GM18907 (cell line): Measurements from ENCODE around the gene HEBP2.
"Not testable (repeated sequence)": the region's sequence is repeated elsewhere in the genome, so short reads cannot be mapped to it uniquely, and the experiment has no call there.

Source experiments
- ATAC-seq: cut with Tn5 transposase; IDR thresholded peaks from one replicate; pipeline ENCODE4 v1.9.1; 2021; ENCODE audit warnings: mild to moderate bottlenecking, moderate library complexity; ENCODE audit not compliant: unreplicated experiment

Gene HEBP2

GRCh38 chr6:138403801-138404665 lies at the start of gene HEBP2:
TSS of gene HEBP2 (plus strand) at chr6:138404223. CDS start at chr6:138404496, 273 bp downstream.
- peak; percentile 82 for ATAC-seq

GRCh38 chr6:138357928-138358327 lies 46.1 kb upstream of the HEBP2 start:
- ATAC-seq: no peak

GRCh38 chr6:138368684-138369083 lies 35.3 kb upstream of the HEBP2 start:
- ATAC-seq: not testable (repeated sequence)

- ATAC-seq: no peak
Observed at GRCh38 chr6:138370631-138371451, 33.2 kb upstream of the HEBP2 start.

GRCh38 chr6:138371452-138371711 lies 32.6 kb upstream of the HEBP2 start:
- no peak for ATAC-seq

- no peak for ATAC-seq
Observed at GRCh38 chr6:138371720-138372119, 32.3 kb upstream of the HEBP2 start.

GRCh38 chr6:138372711-138373463 lies 31.1 kb upstream of the HEBP2 start:
- ATAC-seq: no peak

- no peak for ATAC-seq
Observed at GRCh38 chr6:138374230-138374629, 29.8 kb upstream of the HEBP2 start.

GRCh38 chr6:138374815-138375214 lies 29.2 kb upstream of the HEBP2 start:
- ATAC-seq: no peak

- ATAC-seq: no peak
Observed at GRCh38 chr6:138377042-138377441, 27.0 kb upstream of the HEBP2 start.

- ATAC-seq: no peak
Observed at GRCh38 chr6:138377844-138378243, 26.2 kb upstream of the HEBP2 start, which contains the start of gene SMIM28. TSS of gene SMIM28 (plus strand) at chr6:138377905. CDS start at chr6:138378073, 168 bp downstream.

GRCh38 chr6:138378463-138378862 lies 25.6 kb upstream of the HEBP2 start:
- ATAC-seq: no peak

- no peak for ATAC-seq
Observed at GRCh38 chr6:138382498-138383265, 21.3 kb upstream of the HEBP2 start.

GRCh38 chr6:138383776-138384175 lies 20.2 kb upstream of the HEBP2 start:
- ATAC-seq: no peak

- ATAC-seq: no peak
Observed at GRCh38 chr6:138386897-138387296, 17.1 kb upstream of the HEBP2 start.

- no peak for ATAC-seq
Observed at GRCh38 chr6:138387577-138388368, 16.2 kb upstream of the HEBP2 start.

- no peak for ATAC-seq
Observed at GRCh38 chr6:138389551-138389950, 14.5 kb upstream of the HEBP2 start.

GRCh38 chr6:138393871-138394783 lies 9.9 kb upstream of the HEBP2 start:
- no peak for ATAC-seq

GRCh38 chr6:138396709-138397108 lies 7.3 kb upstream of the HEBP2 start:
- no peak for ATAC-seq
